ENCODE measurements around the gene OPA1. TPM values are rescaled to one million over a fixed set of nuclear protein-coding genes. Genes with fewer than 3 reads are reported as not detected.

The OPA1 gene
- total and polyA plus RNA-seq, 2 of the 13 experiments (the other 11 are each of a cell fraction or from before 2014, with no cell fraction given), result 26.7 to 78.5 TPM

- TF ChIP-seq MBD4 (IDR thresholded peaks at IDR 0.05; ENCODE audit: borderline replicate concordance, low read length) (no peak), SRY (CRISPR knock-in tag; IDR thresholded peaks at IDR 0.05) (no peak), ZNF260 (CRISPR knock-in tag; IDR thresholded peaks at IDR 0.05; ENCODE audit: borderline replicate concordance, low read depth) (no peak), YY1 (IDR thresholded peaks at IDR 0.05; ENCODE audit: insufficient read depth, insufficient replicate concordance, low read depth, low read length) (peak; percentile 44), CBX5 (CRISPR knock-in tag; IDR thresholded peaks at IDR 0.05; ENCODE audit: borderline replicate concordance) (peak; percentile 89; the same call in 1 of the 2 replicates), ZNF138 (CRISPR knock-in tag; IDR thresholded peaks at IDR 0.05; ENCODE audit: low read depth) (no peak), ZNF205 (CRISPR knock-in tag; IDR thresholded peaks at IDR 0.05) (no peak), SRSF9 (IDR thresholded peaks at IDR 0.05; ENCODE audit: borderline replicate concordance, insufficient read depth, low read depth, low read length, poor library complexity, severe bottlenecking) (no peak), ZNF510 (CRISPR knock-in tag; IDR thresholded peaks at IDR 0.05; ENCODE audit: low read depth) (no peak), CBFB (CRISPR knock-in tag; IDR thresholded peaks at IDR 0.05) (peak; percentile 72), MIXL1 (CRISPR knock-in tag; IDR thresholded peaks at IDR 0.05) (peak; percentile 49; the same call in 1 of the 2 replicates), FOSL2 (CRISPR knock-in tag; IDR thresholded peaks at IDR 0.05) (peak; percentile 76)
- TF ChIP-seq, protein P1, sequence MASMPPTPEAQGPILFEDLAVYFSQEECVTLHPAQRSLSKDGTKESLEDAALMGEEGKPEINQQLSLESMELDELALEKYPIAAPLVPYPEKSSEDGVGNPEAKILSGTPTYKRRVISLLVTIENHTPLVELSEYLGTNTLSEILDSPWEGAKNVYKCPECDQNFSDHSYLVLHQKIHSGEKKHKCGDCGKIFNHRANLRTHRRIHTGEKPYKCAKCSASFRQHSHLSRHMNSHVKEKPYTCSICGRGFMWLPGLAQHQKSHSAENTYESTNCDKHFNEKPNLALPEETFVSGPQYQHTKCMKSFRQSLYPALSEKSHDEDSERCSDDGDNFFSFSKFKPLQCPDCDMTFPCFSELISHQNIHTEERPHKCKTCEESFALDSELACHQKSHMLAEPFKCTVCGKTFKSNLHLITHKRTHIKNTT (CRISPR knock-in tag; IDR thresholded peaks at IDR 0.05), result no peak
- TF ChIP-seq, protein P2, sequence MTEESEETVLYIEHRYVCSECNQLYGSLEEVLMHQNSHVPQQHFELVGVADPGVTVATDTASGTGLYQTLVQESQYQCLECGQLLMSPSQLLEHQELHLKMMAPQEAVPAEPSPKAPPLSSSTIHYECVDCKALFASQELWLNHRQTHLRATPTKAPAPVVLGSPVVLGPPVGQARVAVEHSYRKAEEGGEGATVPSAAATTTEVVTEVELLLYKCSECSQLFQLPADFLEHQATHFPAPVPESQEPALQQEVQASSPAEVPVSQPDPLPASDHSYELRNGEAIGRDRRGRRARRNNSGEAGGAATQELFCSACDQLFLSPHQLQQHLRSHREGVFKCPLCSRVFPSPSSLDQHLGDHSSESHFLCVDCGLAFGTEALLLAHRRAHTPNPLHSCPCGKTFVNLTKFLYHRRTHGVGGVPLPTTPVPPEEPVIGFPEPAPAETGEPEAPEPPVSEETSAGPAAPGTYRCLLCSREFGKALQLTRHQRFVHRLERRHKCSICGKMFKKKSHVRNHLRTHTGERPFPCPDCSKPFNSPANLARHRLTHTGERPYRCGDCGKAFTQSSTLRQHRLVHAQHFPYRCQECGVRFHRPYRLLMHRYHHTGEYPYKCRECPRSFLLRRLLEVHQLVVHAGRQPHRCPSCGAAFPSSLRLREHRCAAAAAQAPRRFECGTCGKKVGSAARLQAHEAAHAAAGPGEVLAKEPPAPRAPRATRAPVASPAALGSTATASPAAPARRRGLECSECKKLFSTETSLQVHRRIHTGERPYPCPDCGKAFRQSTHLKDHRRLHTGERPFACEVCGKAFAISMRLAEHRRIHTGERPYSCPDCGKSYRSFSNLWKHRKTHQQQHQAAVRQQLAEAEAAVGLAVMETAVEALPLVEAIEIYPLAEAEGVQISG (CRISPR knock-in tag; IDR thresholded peaks at IDR 0.05), result peak; percentile 39; the same call in 1 of the 2 replicates
Measured at GRCh38 chr3:193711523-193711963, 118.5 kb downstream of the OPA1 start (continued).
